K562 (cell line): ENCODE data around the gene ENTPD8. TPM values are rescaled to one million over a fixed set of nuclear protein-coding genes. Genes with fewer than 3 reads are reported as not detected.

Experiments
- ATAC-seq: fragments of 200-7000 bp; cut with Tn5 transposase; 3 replicates; pipeline ENCODE4 v1.9.1; 2020; ENCODE audit warnings: moderate library complexity
- BruUV-seq: library from RNA; stranded (reverse); fragments of 400-500 nt; replicated peaks from 2 replicates; lab custom pipeline; 2021; lab: Mats Ljungman, UMichigan
- CTCF ChIA-PET: fragments of 300-600 bp; formaldehyde crosslinking; extraction: SDS; loops from one replicate; lab custom pipeline; 2021; ENCODE audit warnings: low intra/inter-chr PET ratio; lab: Yijun Ruan, JAX
- POLR2A ChIA-PET: fragments of 300-600, 350-650 bp; sonication (Branson Sonifier 250); formaldehyde crosslinking; extraction: SDS; loops from one replicate; lab custom pipeline; 2021; ENCODE audit warnings: antibody characterized with exemption, inconsistent platforms; lab: Yijun Ruan, JAX
- DNase-seq, 4 experiments: peaks; one replicate each; pipeline versions ENCODE4 v3.0.0 to v3.0.0-alpha.2; 2011 to 2018; ENCODE audit warnings: low spot score in 3 of 4, mixed read lengths in 3 of 4; ENCODE audit errors: extremely low read depth in 1 of 4
- FAIRE-seq: peaks from 2 replicates; lab custom pipeline; 2011; peaks lifted over from hg19 to GRCh38; lab: Jason Lieb, UNC
- H2AFZ ChIP-seq: 2 replicates; pipeline ENCODE4 v1.6.0; 2011; ENCODE audit warnings: low read depth, low read length, control low read depth, inconsistent platforms
- H3K27ac ChIP-seq: fragments of 200-600 bp; 3 replicates; pipeline ENCODE4 v1.8.0; 2011; ENCODE audit warnings: low read depth, mild to moderate bottlenecking, control low read depth, inconsistent platforms, low read length, moderate library complexity, mixed read lengths; ENCODE audit errors: extremely low read depth
- H3K27me3 ChIP-seq, 2 experiments: fragments of 300-600 bp in 1 of 2; 2 replicates in 1 of 2; 3 replicates in 1 of 2; pipeline versions ENCODE4 v1.6.0 to v1.8.0; 2011; ENCODE audit warnings: inconsistent platforms in 2 of 2, low read length in 2 of 2, mild to moderate bottlenecking in 1 of 2, mixed read lengths in 1 of 2, moderate library complexity in 1 of 2; ENCODE audit not compliant: control insufficient read depth in 2 of 2, insufficient read depth in 2 of 2
- H3K36me3 ChIP-seq: fragments of 300-600 bp; 3 replicates; pipeline ENCODE4 v1.8.0; 2011; ENCODE audit warnings: mild to moderate bottlenecking, low read length, inconsistent platforms; ENCODE audit not compliant: control insufficient read depth, insufficient read depth
- H3K4me1 ChIP-seq, 2 experiments: fragments of 200-600 bp in 1 of 2; replicated peaks in 1 of 2; 2 replicates in 1 of 2; 3 replicates in 1 of 2; pipeline versions ENCODE4 v1.5.1 to v1.8.0; 2011; ENCODE audit warnings: inconsistent platforms in 2 of 2, low read length in 2 of 2, mild to moderate bottlenecking in 1 of 2, mixed read lengths in 1 of 2, moderate library complexity in 1 of 2; ENCODE audit not compliant: control insufficient read depth in 2 of 2, insufficient read depth in 2 of 2
- H3K4me2 ChIP-seq: 2 replicates; pipeline ENCODE4 v1.6.1; 2011; ENCODE audit warnings: low read length, control low read depth, inconsistent platforms, mixed read lengths; ENCODE audit not compliant: insufficient read depth
- H3K4me3 ChIP-seq: fragments of 200-600 bp; sonication (generic), shearing (Covaris generic); 2 replicates; pipeline ENCODE4 v1.5.1; 2016; ENCODE audit warnings: control low read depth, inconsistent platforms
- H3K79me2 ChIP-seq: fragments of 200-600 bp; 3 replicates; pipeline ENCODE4 v1.8.0; 2011; ENCODE audit warnings: low read length, inconsistent platforms; ENCODE audit not compliant: control insufficient read depth, insufficient read depth
- H3K9ac ChIP-seq, 2 experiments: 2 replicates each; pipeline versions ENCODE4 v1.6.0 to v1.6.1; 2011; ENCODE audit warnings: low read depth in 2 of 2, low read length in 2 of 2, control low read depth in 1 of 2, inconsistent platforms in 1 of 2, mild to moderate bottlenecking in 1 of 2, mixed read lengths in 1 of 2; ENCODE audit not compliant: insufficient read depth in 1 of 2
- H3K9me1 ChIP-seq: one replicate; pipeline ENCODE4 v1.6.0; 2011; ENCODE audit warnings: inconsistent platforms, mild to moderate bottlenecking, low read length, moderate library complexity; ENCODE audit not compliant: control insufficient read depth, insufficient read depth
- H3K9me3 ChIP-seq: replicated peaks from 2 replicates; pipeline ENCODE4 v1.5.1; 2011; ENCODE audit warnings: low read depth, low read length, inconsistent platforms; ENCODE audit not compliant: control insufficient read depth, insufficient read depth
- H4K20me1 ChIP-seq: replicated peaks from 2 replicates; pipeline ENCODE4 v1.6.1; 2011; ENCODE audit warnings: low read length, inconsistent platforms, mixed read lengths; ENCODE audit not compliant: control insufficient read depth, insufficient read depth
- BDP1 ChIP-seq: IDR thresholded peaks from 3 replicates; pipeline ENCODE4 v1.6.1; 2011; ENCODE audit not compliant: insufficient read length, insufficient read depth
- CAMTA2 ChIP-seq: fragments of 250-450 bp; sonication (Bioruptor Pico); conservative IDR thresholded peaks from 2 replicates; pipeline ENCODE4 v1.5.1; 2022
- HIVEP1 ChIP-seq: fragments of 250-450 bp; sonication (Bioruptor Pico); IDR thresholded peaks from 2 replicates; pipeline ENCODE4 v1.4.0; 2020; ENCODE audit warnings: mild to moderate bottlenecking
- KAT8 ChIP-seq: fragments of 450-650 bp; IDR thresholded peaks from 2 replicates; pipeline ENCODE4 v1.6.1; 2016; ENCODE audit warnings: low read depth, mild to moderate bottlenecking
- NFE2L1 ChIP-seq: fragments of 450-650 bp; IDR thresholded peaks from 2 replicates; pipeline ENCODE4 v1.6.1; 2016; ENCODE audit warnings: missing genetic modification characterization, low read depth, mild to moderate bottlenecking, missing compliant biosample characterization, moderate library complexity, borderline replicate concordance
- PHF8 ChIP-seq: fragments of 200-600 bp; sonication (generic); IDR thresholded peaks from 2 replicates; pipeline ENCODE4 v1.6.1; 2012; ENCODE audit warnings: mixed run types, mild to moderate bottlenecking, inconsistent platforms, low read length, moderate library complexity, borderline replicate concordance
- POLR2A ChIP-seq: fragments of 450-650 bp; conservative IDR thresholded peaks from 2 replicates; pipeline ENCODE4 v1.6.1; 2016
- RBFOX2 ChIP-seq: fragments of 200-400 bp; formaldehyde crosslinking; IDR thresholded peaks from 2 replicates; pipeline ENCODE4 v1.6.1; 2017; ENCODE audit warnings: low read depth, mild to moderate bottlenecking, low read length, moderate library complexity
- SMARCE1 ChIP-seq: fragments of 450-650 bp; IDR thresholded peaks from 2 replicates; pipeline ENCODE4 v1.7.1; 2016; ENCODE audit warnings: mild to moderate bottlenecking
- SPI1 ChIP-seq: IDR thresholded peaks from 2 replicates; pipeline ENCODE4 v1.6.1; 2011; ENCODE audit warnings: low read depth, low read length, control low read depth, borderline replicate concordance
- ZNF175 ChIP-seq: fragments of 200-800 bp; sonication (Bioruptor generic); IDR thresholded peaks from 2 replicates; pipeline ENCODE4 v1.6.1; 2016; ENCODE audit warnings: low read depth, mild to moderate bottlenecking, missing genetic modification characterization, missing compliant biosample characterization
- ZNF23 ChIP-seq: fragments of 250-450 bp; sonication (Bioruptor Pico); IDR thresholded peaks from 2 replicates; pipeline ENCODE4 v1.4.0; 2020; ENCODE audit warnings: mild to moderate bottlenecking
- ZNF57 ChIP-seq: fragments of 450-650 bp; formaldehyde crosslinking; IDR thresholded peaks from 2 replicates; pipeline ENCODE4 v1.4.0; 2020; ENCODE audit warnings: mild to moderate bottlenecking, moderate library complexity
- WGBS: fragments of 100-300 bp; shearing (Covaris generic); methylation state at CpG from one replicate; pipeline ENCODE4 v1.1.6; 2016; ENCODE audit warnings: low coverage, mixed read lengths; ENCODE audit not compliant: insufficient coverage; ENCODE audit errors: missing lambda C conversion rate; 5-methylcytosine and 5-hydroxymethylcytosine counted together
- in situ Hi-C: fragments of 300-500 bp; cut with MboI; formaldehyde crosslinking; loops from 4 replicates; pipeline ENCODE4 v1.15.0; 2018; ENCODE audit warnings: inconsistent platforms, mixed read lengths
- intact Hi-C: fragments of 100-400 bp; cut with micrococcal nuclease; formaldehyde crosslinking; loops from 2 replicates; pipeline ENCODE4 v1.14.2; 2022
- polyA plus RNA-seq, 8 experiments: library from polyadenylated mRNA; depleted of rRNA in 4 of 8; stranded (reverse) in 5 of 8; unstranded in 3 of 8; fragments of >200 nt; fragmentation: Nextera tagmentation in 2 of 8; fragmentation: Illumina TruSeq in 1 of 8; extraction: Ambion mirVana in 2 of 8; extraction: Trizol in 1 of 8; gene quantifications; 2 replicates each; pipeline versions ENCODE4 v1.2.1 to v1.2.3, GENCODE V29; 2011 to 2014; ENCODE audit warnings: inconsistent platforms in 1 of 8, missing spikeins in 1 of 8
- total RNA-seq, 7 experiments: library from RNA; depleted of rRNA in 6 of 7; stranded (reverse); fragments of >200 nt in 6 of 7; fragmentation: Illumina TruSeq in 2 of 7; extraction: Trizol in 2 of 7; gene quantifications; 2 replicates each; pipeline versions ENCODE4 v1.2.1 to v1.2.3, GENCODE V29; 2011 to 2021; ENCODE audit warnings: low replicate concordance in 1 of 7
- TF ChIP-seq, protein P1 (sequence below): sonication (generic); formaldehyde crosslinking; IDR thresholded peaks from 2 replicates; pipeline ENCODE4 v1.8.0; 2022; ENCODE audit warnings: mild to moderate bottlenecking, missing genetic modification reagents
- TF ChIP-seq, protein P2 (sequence below): fragments of 450-650 bp; formaldehyde crosslinking; IDR thresholded peaks from 2 replicates; pipeline ENCODE4 v1.4.0; 2022; ENCODE audit warnings: missing genetic modification characterization

Gene ENTPD8
- total and polyA plus RNA-seq, 9 of the 15 experiments (the other 6 are each of a cell fraction or from before 2014, with no cell fraction given): 0.06 to 0.27 (median 0.19) TPM; not detected in 5

DNA sequence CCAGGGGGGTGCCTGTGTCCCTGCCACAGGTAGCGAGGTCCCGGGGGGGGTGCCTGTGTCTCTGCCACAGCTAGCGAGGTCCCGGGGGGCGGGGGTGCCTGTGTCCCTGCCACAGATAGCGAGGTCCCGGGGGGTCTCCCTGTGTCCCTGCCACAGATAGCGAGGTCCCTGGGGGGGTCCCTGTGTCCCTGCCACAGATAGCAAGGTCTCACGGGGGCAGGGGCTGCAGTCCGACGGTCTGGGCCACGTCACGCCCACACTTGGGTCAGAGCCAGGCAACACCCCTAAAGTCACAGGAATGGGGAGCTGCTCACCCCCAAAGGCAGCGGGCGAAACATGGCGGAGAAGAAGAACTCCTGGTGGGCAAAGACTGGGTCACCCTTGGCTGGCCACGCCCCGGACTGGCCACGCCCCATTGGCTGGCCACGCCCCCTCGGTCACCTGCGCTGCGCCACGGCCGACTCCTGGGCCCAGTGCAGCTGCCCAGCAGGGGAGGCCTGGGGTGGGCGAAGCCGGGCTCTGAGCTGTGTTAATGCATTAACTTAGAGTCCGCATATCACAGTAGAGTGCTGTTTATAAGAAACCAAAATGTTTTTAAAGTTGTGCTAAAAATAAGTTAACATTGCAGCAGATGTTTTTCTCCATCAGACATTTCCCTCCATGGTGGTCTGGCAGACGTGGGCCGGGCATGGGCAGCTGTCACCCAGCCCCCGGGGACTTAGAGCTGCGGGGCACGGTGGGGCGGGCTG lies 11.0 kb downstream of the ENTPD8 start:
- Histone ChIP-seq H2AFZ (peak overlapping the region; percentile 67), H3K4me3 (peak overlapping the region; percentile 37), H3K36me3 (no peaks in the 10 kb centered on the region), H3K79me2 (no peaks in the 10 kb centered on the region), H3K4me1 (peaks cover 11 to 84% of the 10 kb centered on the region in 2 experiments), H3K9me1 (no peaks in the 10 kb centered on the region), H3K27me3 (no peaks in the 10 kb centered on the region), H3K27ac (0 out of 3 replicates have a peak overlapping the region, but pooled peaks have one; percentile 18), H3K9ac (peak overlapping the region; percentile 60 to 89; a peak in 3 of 4 replicates), H3K9me3 (no peaks in the 10 kb centered on the region), H3K4me2 (peak overlapping the region; percentile 81), H4K20me1 (no peaks in the 10 kb centered on the region)
- WGBS: 2% methylated on average over 30 of the region's 34 CpGs
- intact Hi-C loops (loop anchor here (10.0 kb wide), 1 partner anchor 125 kb away; the partner anchor contains the start of gene NRARP), in situ Hi-C loops (no loop called here)
- ChIA-PET CTCF (no interaction called here), POLR2A (interaction anchor here (0.6 kb wide), 1 partner anchor 25 kb away, joined by 3 read pairs; no protein-coding TSS in a partner anchor)
- peak; percentile 93 for ATAC-seq
- peak; percentile 79 to 91 (median 87) for DNase-seq
- FAIRE-seq: peak; percentile 68
- BruUV-seq: no TSS peak
- TF ChIP-seq PHF8 (peak; percentile 53; the same call in 1 of the 2 replicates), HIVEP1 (CRISPR knock-in tag) (no peak), ZNF175 (CRISPR knock-in tag) (no peak), BDP1 (no peak), CAMTA2 (CRISPR knock-in tag) (no peak), SPI1 (no peak), KAT8 (no peak), POLR2A (0 out of 2 replicates have a peak, but pooled peaks have one; percentile 36), SMARCE1 (no peak), NFE2L1 (tag) (no peak), ZNF23 (CRISPR knock-in tag) (no peak), RBFOX2 (peak; percentile 74), ZNF57 (CRISPR knock-in tag) (no peak)
- TF ChIP-seq, protein P1, sequence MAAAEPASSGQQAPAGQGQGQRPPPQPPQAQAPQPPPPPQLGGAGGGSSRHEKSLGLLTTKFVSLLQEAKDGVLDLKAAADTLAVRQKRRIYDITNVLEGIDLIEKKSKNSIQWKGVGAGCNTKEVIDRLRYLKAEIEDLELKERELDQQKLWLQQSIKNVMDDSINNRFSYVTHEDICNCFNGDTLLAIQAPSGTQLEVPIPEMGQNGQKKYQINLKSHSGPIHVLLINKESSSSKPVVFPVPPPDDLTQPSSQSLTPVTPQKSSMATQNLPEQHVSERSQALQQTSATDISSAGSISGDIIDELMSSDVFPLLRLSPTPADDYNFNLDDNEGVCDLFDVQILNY (CRISPR knock-in tag): no peak
- TF ChIP-seq, protein P2, sequence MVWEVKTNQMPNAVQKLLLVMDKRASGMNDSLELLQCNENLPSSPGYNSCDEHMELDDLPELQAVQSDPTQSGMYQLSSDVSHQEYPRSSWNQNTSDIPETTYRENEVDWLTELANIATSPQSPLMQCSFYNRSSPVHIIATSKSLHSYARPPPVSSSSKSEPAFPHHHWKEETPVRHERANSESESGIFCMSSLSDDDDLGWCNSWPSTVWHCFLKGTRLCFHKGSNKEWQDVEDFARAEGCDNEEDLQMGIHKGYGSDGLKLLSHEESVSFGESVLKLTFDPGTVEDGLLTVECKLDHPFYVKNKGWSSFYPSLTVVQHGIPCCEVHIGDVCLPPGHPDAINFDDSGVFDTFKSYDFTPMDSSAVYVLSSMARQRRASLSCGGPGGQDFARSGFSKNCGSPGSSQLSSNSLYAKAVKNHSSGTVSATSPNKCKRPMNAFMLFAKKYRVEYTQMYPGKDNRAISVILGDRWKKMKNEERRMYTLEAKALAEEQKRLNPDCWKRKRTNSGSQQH (CRISPR knock-in tag): no peak
